ENCODE measurements around the gene PLPP2. TPM values are rescaled to one million over a fixed set of nuclear protein-coding genes. Genes with fewer than 3 reads are reported as not detected.

PLPP2 gene
- total and polyA plus RNA-seq, 2 of the 4 experiments (the other 2 are of a cell fraction): 2.3 to 4.2 TPM

DNA sequence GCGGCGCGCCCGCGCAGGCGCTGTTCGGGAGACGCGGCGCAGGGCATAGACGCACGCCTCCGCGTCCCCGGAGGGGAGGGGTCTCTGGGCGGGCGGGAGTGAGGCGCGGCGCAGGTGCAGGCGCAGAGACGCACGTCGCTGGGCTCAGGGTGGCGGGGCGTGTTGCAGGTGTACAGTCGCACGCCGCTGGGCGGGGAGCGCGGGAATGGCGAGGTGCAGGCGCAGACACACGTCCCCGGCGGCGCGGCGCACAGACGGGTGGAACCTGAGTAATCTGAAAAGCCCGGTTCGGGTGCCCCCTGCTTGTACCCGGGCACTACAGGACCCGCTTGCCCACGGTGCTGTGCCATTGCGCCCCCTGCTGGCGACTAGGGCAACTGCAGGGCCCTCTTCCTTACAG is 44.7 kb downstream of the PLPP2 start:
- TF ChIP-seq SMC3 (IDR thresholded peaks at IDR 0.05; ENCODE audit: low read depth, low read length): no peak
- no peak for TF ChIP-seq MAFK (IDR thresholded peaks at IDR 0.05; ENCODE audit: low read depth, low read length)
- no peak for TF ChIP-seq FOS (IDR thresholded peaks at IDR 0.05; ENCODE audit: low read depth, low read length)
- TF ChIP-seq CEBPB (IDR thresholded peaks at IDR 0.05; ENCODE audit: low read depth, low read length): no peak
- TF ChIP-seq MXI1 (IDR thresholded peaks at IDR 0.05; ENCODE audit: borderline replicate concordance, low read depth, low read length): no peak
- TF ChIP-seq, protein P1, sequence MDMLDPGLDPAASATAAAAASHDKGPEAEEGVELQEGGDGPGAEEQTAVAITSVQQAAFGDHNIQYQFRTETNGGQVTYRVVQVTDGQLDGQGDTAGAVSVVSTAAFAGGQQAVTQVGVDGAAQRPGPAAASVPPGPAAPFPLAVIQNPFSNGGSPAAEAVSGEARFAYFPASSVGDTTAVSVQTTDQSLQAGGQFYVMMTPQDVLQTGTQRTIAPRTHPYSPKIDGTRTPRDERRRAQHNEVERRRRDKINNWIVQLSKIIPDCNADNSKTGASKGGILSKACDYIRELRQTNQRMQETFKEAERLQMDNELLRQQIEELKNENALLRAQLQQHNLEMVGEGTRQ (IDR thresholded peaks at IDR 0.05; ENCODE audit: low read depth, low read length): no peak
- TF ChIP-seq POLR2A (IDR thresholded peaks at IDR 0.05; ENCODE audit: low read depth, low read length): no peak
- TF ChIP-seq, protein P2, sequence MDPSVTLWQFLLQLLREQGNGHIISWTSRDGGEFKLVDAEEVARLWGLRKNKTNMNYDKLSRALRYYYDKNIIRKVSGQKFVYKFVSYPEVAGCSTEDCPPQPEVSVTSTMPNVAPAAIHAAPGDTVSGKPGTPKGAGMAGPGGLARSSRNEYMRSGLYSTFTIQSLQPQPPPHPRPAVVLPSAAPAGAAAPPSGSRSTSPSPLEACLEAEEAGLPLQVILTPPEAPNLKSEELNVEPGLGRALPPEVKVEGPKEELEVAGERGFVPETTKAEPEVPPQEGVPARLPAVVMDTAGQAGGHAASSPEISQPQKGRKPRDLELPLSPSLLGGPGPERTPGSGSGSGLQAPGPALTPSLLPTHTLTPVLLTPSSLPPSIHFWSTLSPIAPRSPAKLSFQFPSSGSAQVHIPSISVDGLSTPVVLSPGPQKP (IDR thresholded peaks at IDR 0.05; ENCODE audit: borderline replicate concordance, low read depth, low read length): no peak
- no peak for TF ChIP-seq RAD21 (IDR thresholded peaks at IDR 0.05; ENCODE audit: low read length)
- no peak for TF ChIP-seq RCOR1 (IDR thresholded peaks at IDR 0.05; ENCODE audit: insufficient replicate concordance, low read length)
- TF ChIP-seq, protein P3, sequence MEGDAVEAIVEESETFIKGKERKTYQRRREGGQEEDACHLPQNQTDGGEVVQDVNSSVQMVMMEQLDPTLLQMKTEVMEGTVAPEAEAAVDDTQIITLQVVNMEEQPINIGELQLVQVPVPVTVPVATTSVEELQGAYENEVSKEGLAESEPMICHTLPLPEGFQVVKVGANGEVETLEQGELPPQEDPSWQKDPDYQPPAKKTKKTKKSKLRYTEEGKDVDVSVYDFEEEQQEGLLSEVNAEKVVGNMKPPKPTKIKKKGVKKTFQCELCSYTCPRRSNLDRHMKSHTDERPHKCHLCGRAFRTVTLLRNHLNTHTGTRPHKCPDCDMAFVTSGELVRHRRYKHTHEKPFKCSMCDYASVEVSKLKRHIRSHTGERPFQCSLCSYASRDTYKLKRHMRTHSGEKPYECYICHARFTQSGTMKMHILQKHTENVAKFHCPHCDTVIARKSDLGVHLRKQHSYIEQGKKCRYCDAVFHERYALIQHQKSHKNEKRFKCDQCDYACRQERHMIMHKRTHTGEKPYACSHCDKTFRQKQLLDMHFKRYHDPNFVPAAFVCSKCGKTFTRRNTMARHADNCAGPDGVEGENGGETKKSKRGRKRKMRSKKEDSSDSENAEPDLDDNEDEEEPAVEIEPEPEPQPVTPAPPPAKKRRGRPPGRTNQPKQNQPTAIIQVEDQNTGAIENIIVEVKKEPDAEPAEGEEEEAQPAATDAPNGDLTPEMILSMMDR (conservative IDR thresholded peaks at IDR 0.05; ENCODE audit: low read depth, low read length): no peak
- no peak for TF ChIP-seq CHD1 (IDR thresholded peaks at IDR 0.05; ENCODE audit: low read depth, low read length)
- TF ChIP-seq RFX5 (IDR thresholded peaks at IDR 0.05; ENCODE audit: low read depth, low read length): no peak
- no peak for TF ChIP-seq BHLHE40 (IDR thresholded peaks at IDR 0.05; ENCODE audit: low read depth, low read length)
- no peak for TF ChIP-seq MAZ (IDR thresholded peaks at IDR 0.05; ENCODE audit: borderline replicate concordance, low read depth, low read length)
- TF ChIP-seq NFE2L2 (IDR thresholded peaks at IDR 0.05; ENCODE audit: low read depth, low read length): no peak
- no peak overlapping the region for H3K27ac ChIP-seq (ENCODE audit: insufficient read depth, low read length)
- no peak overlapping the region for H3K23ac ChIP-seq (ENCODE audit: low read depth, low read length)
- POLR2A ChIA-PET (ENCODE audit: unreplicated experiment): no interaction called here
- in situ Hi-C loops (cut with MboI; ENCODE audit: low sequenced_read_pairs): no loop called here
- no peak overlapping the region for H2BK120ac ChIP-seq (ENCODE audit: low read depth, low read length)
- no peak overlapping the region for H2BK5ac ChIP-seq (ENCODE audit: low read depth, low read length, poor library complexity, severe bottlenecking)
- no peaks in the 10 kb centered on the region for H3K79me1 ChIP-seq (ENCODE audit: low read depth in 1 of 2, low read length in 2 of 2)
- no peaks in the 10 kb centered on the region for H3K9me1 ChIP-seq (ENCODE audit: insufficient read depth, low read length)
- no peak overlapping the region for H3K4me3 ChIP-seq (ENCODE audit: insufficient read depth, low read depth, low read length)
- no peak overlapping the region for H3K56ac ChIP-seq (ENCODE audit: extremely low read depth, insufficient read depth, low read length)
- ATAC-seq (ENCODE audit: low read depth): no peak
- H3K4me1 ChIP-seq (ENCODE audit: control insufficient read depth, insufficient read depth, low read length): no peaks in the 10 kb centered on the region
- intact Hi-C loops (cut with micrococcal nuclease): no loop called here
- no peak overlapping the region for H3K18ac ChIP-seq (ENCODE audit: low read depth, low read length)
- H2AK9ac ChIP-seq (replicated peaks; ENCODE audit: low read depth, low read length, poor library complexity): no peak overlapping the region
- no peak overlapping the region for H4K5ac ChIP-seq (ENCODE audit: low read depth, low read length)
- BruUV-seq (replicated peaks): no TSS peak
- H2BK15ac ChIP-seq (ENCODE audit: low read depth, low read length): no peak overlapping the region
- no peak overlapping the region for H3K14ac ChIP-seq (replicated peaks; ENCODE audit: low read depth, low read length)
- 64% methylated on average over 12 of the region's 48 CpGs; no CpG with 5 or more reads in 1 of the 2 experiments for WGBS, 2 experiments (ENCODE audit: extremely low coverage in 2 of 2, insufficient read length in 1 of 2)
- H4K91ac ChIP-seq (ENCODE audit: insufficient read depth, low read depth, low read length): no peak overlapping the region
- no peak overlapping the region for H2BK20ac ChIP-seq (ENCODE audit: low read depth, low read length)
- no peak overlapping the region for H2AFZ ChIP-seq (replicated peaks; ENCODE audit: low read length, poor library complexity)
- CTCF ChIA-PET: no interaction called here
- dilution Hi-C loops (cut with HindIII; ENCODE audit: low sequenced_read_pairs, unreplicated experiment): no loop called here
- H3K27me3 ChIP-seq (ENCODE audit: control insufficient read depth, insufficient read depth, low read length): no peaks in the 10 kb centered on the region
- no peaks in the 10 kb centered on the region for H3K36me3 ChIP-seq (ENCODE audit: control insufficient read depth, insufficient read depth, low read length)
- DNase-seq: no peak
- H4K8ac ChIP-seq (ENCODE audit: low read depth in 2 of 2, low read length in 2 of 2): no peak overlapping the region
- no peak overlapping the region for H3K4ac ChIP-seq (ENCODE audit: low read depth, low read length)
- H3K9me3 ChIP-seq (ENCODE audit: control insufficient read depth, insufficient read depth, low read length): no peaks in the 10 kb centered on the region
- no peaks in the 10 kb centered on the region for H4K20me1 ChIP-seq (ENCODE audit: insufficient read depth, low read length)
- H3K9ac ChIP-seq (ENCODE audit: low read depth, low read length): no peak overlapping the region
- no peak overlapping the region for H2AK5ac ChIP-seq (ENCODE audit: low read depth, low read length)
- no peak overlapping the region for H3K4me2 ChIP-seq (ENCODE audit: low read depth, low read length)

All from IMR-90 (cell line).